Keratinocyte (primary cell): ENCODE measurements around the gene LMBR1.
"Not testable (repeated sequence)": the region's sequence is repeated elsewhere in the genome, so short reads cannot be mapped to it uniquely, and the experiment has no call there.

ENCODE experiments used
- CTCF ChIP-seq, 3 experiments: IDR thresholded peaks in 1 of 3; conservative IDR thresholded peaks in 1 of 3; optimal IDR thresholded peaks in 1 of 3; 2 replicates in 2 of 3; 3 replicates in 1 of 3; pipeline versions ENCODE3 to v1.5.1; 2011; ENCODE audit warnings: low read length in 3 of 3, mild to moderate bottlenecking in 3 of 3, moderate library complexity in 2 of 3, control low read depth in 1 of 3, inconsistent platforms in 1 of 3; ENCODE audit not compliant: insufficient read depth in 2 of 3; ENCODE audit errors: extremely low read depth in 1 of 3
- EZH2 ChIP-seq: IDR thresholded peaks from one replicate; pipeline ENCODE4 v1.6.1; 2012; ENCODE audit warnings: inconsistent platforms, mild to moderate bottlenecking, low read length, moderate library complexity

GRCh38 chr7:156803656-156804055, 89.3 kb downstream of the LMBR1 start:
- TF ChIP-seq EZH2; CTCF (optimal IDR thresholded peaks at IDR 0.05 in 1 of 3, IDR thresholded peaks at IDR 0.05 in 1 of 3, conservative IDR thresholded peaks at IDR 0.05 in 1 of 3; ENCODE audit: extremely low read depth in 1 of 3, insufficient read depth in 2 of 3, low read length in 3 of 3): not testable (repeated sequence)
